PC-9 (cell line): ENCODE results near the gene SPI1. TPM values are rescaled to one million over a fixed set of nuclear protein-coding genes. Genes with fewer than 3 reads are reported as not detected.

Experiments
- BruUV-seq: library from RNA; stranded (reverse); fragments of 400-500 nt; replicated peaks from 2 replicates; lab custom pipeline; 2021; lab: Mats Ljungman, UMichigan
- CTCF ChIA-PET: fragments of 300-600 bp; sonication (Branson Sonifier 250); formaldehyde crosslinking; loops from one replicate; lab custom pipeline; 2022; ENCODE audit warnings: antibody characterized with exemption; lab: Charles Lee
- POLR2A ChIA-PET: fragments of 300-600 bp; sonication (Branson Sonifier 250); formaldehyde crosslinking; loops from one replicate; lab custom pipeline; 2022; ENCODE audit warnings: antibody characterized with exemption; ENCODE audit not compliant: unreplicated experiment; lab: Charles Lee
- DNase-seq, 2 experiments: peaks; one replicate each; pipeline versions ENCODE4 v3.0.0 to v3.0.0-alpha.2; 2015 to 2022; ENCODE audit warnings: mixed read lengths in 1 of 2
- H2AFZ ChIP-seq: fragments of 200-600 bp; sonication (generic); 2 replicates; pipeline ENCODE4 v1.8.1; 2017; ENCODE audit warnings: antibody characterized with exemption
- H3F3A ChIP-seq: fragments of 200-600 bp; sonication (generic); 2 replicates; pipeline ENCODE4 v1.8.1; 2017; ENCODE audit warnings: antibody characterized with exemption, mild to moderate bottlenecking, low read depth; ENCODE audit not compliant: insufficient read depth
- H3K27ac ChIP-seq: fragments of 200-600 bp; sonication (generic); 2 replicates; pipeline ENCODE4 v1.6.1; 2016; ENCODE audit warnings: mixed run types
- H3K27me3 ChIP-seq: fragments of 200-600 bp; sonication (generic); 2 replicates; pipeline ENCODE4 v1.6.1; 2016; ENCODE audit warnings: low read depth, mixed run types; ENCODE audit not compliant: insufficient read depth
- H3K36me3 ChIP-seq: fragments of 200-600 bp; sonication (generic); 2 replicates; pipeline ENCODE4 v1.6.1; 2016; ENCODE audit warnings: low read depth, mixed run types
- H3K4me1 ChIP-seq: fragments of 200-600 bp; sonication (generic); replicated peaks from 2 replicates; pipeline ENCODE4 v1.6.1; 2016; ENCODE audit warnings: mixed run types; ENCODE audit not compliant: insufficient read depth
- H3K4me2 ChIP-seq: fragments of 200-600 bp; sonication (generic); 2 replicates; pipeline ENCODE4 v1.6.1; 2017; ENCODE audit warnings: mixed run types
- H3K4me3 ChIP-seq: fragments of 200-600 bp; sonication (generic); 2 replicates; pipeline ENCODE4 v1.6.1; 2016; ENCODE audit warnings: mixed run types
- H3K79me2 ChIP-seq: fragments of 200-600 bp; sonication (generic); 2 replicates; pipeline ENCODE4 v1.6.1; 2017; ENCODE audit warnings: low read depth, mixed run types
- H3K9me2 ChIP-seq: fragments of 200-600 bp; sonication (generic); 2 replicates; pipeline ENCODE4 v1.8.1; 2017; ENCODE audit warnings: mild to moderate bottlenecking; ENCODE audit not compliant: insufficient read depth
- H3K9me3 ChIP-seq: fragments of 200-600 bp; sonication (generic); 2 replicates; pipeline ENCODE4 v1.8.1; 2016; ENCODE audit warnings: low read depth; ENCODE audit not compliant: insufficient read depth
- H4K20me1 ChIP-seq: fragments of 200-600 bp; sonication (generic); 2 replicates; pipeline ENCODE4 v1.8.1; 2017; ENCODE audit not compliant: insufficient read depth
- EZH2 ChIP-seq: fragments of 200-600 bp; sonication (generic); IDR thresholded peaks from 2 replicates; pipeline ENCODE4 v1.8.0; 2017; ENCODE audit warnings: antibody characterized with exemption, low read depth
- intact Hi-C: fragments of 100-400 bp; cut with micrococcal nuclease; formaldehyde crosslinking; loops from one replicate; pipeline ENCODE4 v1.10.0; 2022; ENCODE audit not compliant: unreplicated experiment
- total RNA-seq: library from RNA; stranded (reverse); gene quantifications from 2 replicates; pipeline ENCODE4 v1.2.3, GENCODE V29; 2021
- TF ChIP-seq, protein P1 (sequence below): fragments of 200-600 bp; sonication (generic); conservative IDR thresholded peaks from 2 replicates; pipeline ENCODE4 v1.6.1; 2017; ENCODE audit warnings: mixed run types, antibody characterized with exemption, mild to moderate bottlenecking, moderate library complexity

SPI1 gene
- total RNA-seq, 1 experiment from 2014 or later = not detected

DNA sequence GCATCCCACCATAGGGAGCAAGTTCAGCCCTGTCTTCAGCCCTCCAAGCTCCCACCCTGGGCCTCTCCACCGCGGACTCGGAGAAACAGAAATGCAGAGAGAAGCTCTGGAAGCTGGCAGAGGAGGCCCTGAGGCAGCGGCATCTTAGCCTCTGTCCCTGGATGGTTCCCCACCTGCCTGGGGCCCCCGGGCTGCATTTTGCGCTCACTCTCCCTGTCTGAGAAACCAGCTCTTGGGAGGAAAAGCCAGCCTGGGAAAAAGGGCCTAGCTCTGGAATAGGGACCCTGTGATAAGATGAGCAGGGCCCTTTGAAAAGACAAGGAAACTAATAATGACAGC, 12.0 kb upstream of the SPI1 start:
- Histone ChIP-seq H2AFZ (no peak overlapping the region), H3K4me2 (no peak overlapping the region), H3K27me3 (no peaks in the 10 kb centered on the region), H3K79me2 (no peaks in the 10 kb centered on the region), H3K4me1 (no peaks in the 10 kb centered on the region), H3K27ac (no peak overlapping the region), H3K9me2 (no peaks in the 10 kb centered on the region), H3K36me3 (no peaks in the 10 kb centered on the region), H3F3A (no peaks in the 10 kb centered on the region), H4K20me1 (no peaks in the 10 kb centered on the region), H3K4me3 (no peak overlapping the region), H3K9me3 (no peaks in the 10 kb centered on the region)
- BruUV-seq = no TSS peak
- ChIA-PET POLR2A (no interaction called here), CTCF (no interaction called here)
- intact Hi-C loops = no loop called here
- peak in 1 of 2 experiments; percentile 6 for DNase-seq
- TF ChIP-seq, protein P1, sequence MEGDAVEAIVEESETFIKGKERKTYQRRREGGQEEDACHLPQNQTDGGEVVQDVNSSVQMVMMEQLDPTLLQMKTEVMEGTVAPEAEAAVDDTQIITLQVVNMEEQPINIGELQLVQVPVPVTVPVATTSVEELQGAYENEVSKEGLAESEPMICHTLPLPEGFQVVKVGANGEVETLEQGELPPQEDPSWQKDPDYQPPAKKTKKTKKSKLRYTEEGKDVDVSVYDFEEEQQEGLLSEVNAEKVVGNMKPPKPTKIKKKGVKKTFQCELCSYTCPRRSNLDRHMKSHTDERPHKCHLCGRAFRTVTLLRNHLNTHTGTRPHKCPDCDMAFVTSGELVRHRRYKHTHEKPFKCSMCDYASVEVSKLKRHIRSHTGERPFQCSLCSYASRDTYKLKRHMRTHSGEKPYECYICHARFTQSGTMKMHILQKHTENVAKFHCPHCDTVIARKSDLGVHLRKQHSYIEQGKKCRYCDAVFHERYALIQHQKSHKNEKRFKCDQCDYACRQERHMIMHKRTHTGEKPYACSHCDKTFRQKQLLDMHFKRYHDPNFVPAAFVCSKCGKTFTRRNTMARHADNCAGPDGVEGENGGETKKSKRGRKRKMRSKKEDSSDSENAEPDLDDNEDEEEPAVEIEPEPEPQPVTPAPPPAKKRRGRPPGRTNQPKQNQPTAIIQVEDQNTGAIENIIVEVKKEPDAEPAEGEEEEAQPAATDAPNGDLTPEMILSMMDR = no peak

DNA sequence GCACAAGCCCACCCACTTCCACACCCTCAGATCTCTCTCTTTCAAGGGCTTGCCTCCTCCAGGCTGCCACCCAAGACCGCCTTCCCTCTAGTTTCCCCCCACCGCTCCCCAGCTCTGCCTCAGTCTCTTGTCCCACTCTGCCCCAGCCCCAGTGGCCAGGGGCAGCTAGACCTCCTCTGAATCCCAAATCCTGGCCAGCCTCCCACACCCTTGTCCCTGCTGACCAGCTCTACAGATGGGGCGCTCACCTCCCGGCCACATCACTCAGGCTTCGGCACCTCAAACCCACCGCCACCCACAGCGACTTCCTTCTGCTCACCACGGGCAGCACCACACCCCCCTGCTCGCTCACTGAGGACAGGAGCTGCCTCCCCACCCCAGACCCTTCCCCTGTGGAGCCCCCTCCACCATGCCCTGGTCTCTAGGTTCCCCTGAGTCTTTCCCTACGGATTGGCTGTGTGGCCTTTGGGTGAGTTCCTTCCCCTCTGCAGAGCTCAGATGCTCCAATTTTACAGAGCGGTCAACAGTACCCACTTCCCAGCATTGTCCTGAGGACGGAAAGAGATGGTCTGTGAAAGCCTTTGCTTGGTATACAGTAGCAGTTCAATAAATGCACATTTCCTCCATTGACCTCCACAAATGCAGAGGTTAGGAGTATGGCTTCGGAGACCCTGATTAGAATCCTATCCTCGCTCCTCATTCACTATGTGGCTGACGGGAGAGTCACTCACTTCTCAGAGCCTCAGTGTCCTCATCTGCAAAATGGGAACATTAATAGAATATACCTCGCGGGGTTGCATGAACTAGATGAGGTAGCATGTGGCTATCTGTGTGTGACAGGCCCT, 11.5 kb upstream of the SPI1 start:
- no peak overlapping the region for H2AFZ ChIP-seq
- no peaks in the 10 kb centered on the region for H3K9me3 ChIP-seq
- H3K4me2 ChIP-seq = no peak overlapping the region
- ChIA-PET POLR2A (no interaction called here), CTCF (no interaction called here)
- BruUV-seq = no TSS peak
- DNase-seq = peak in 1 of 2 experiments; percentile 16
- no peaks in the 10 kb centered on the region for H4K20me1 ChIP-seq
- no peak overlapping the region for H3K4me3 ChIP-seq
- no peaks in the 10 kb centered on the region for H3K27me3 ChIP-seq
- TF ChIP-seq EZH2 = no peak
- TF ChIP-seq, protein P1 = no peak
- no peak overlapping the region for H3K27ac ChIP-seq
- H3K9me2 ChIP-seq = no peaks in the 10 kb centered on the region
- intact Hi-C loops = no loop called here
- H3K79me2 ChIP-seq = no peaks in the 10 kb centered on the region
- no peaks in the 10 kb centered on the region for H3K36me3 ChIP-seq
- no peaks in the 10 kb centered on the region for H3K4me1 ChIP-seq
- H3F3A ChIP-seq = no peaks in the 10 kb centered on the region

DNA sequence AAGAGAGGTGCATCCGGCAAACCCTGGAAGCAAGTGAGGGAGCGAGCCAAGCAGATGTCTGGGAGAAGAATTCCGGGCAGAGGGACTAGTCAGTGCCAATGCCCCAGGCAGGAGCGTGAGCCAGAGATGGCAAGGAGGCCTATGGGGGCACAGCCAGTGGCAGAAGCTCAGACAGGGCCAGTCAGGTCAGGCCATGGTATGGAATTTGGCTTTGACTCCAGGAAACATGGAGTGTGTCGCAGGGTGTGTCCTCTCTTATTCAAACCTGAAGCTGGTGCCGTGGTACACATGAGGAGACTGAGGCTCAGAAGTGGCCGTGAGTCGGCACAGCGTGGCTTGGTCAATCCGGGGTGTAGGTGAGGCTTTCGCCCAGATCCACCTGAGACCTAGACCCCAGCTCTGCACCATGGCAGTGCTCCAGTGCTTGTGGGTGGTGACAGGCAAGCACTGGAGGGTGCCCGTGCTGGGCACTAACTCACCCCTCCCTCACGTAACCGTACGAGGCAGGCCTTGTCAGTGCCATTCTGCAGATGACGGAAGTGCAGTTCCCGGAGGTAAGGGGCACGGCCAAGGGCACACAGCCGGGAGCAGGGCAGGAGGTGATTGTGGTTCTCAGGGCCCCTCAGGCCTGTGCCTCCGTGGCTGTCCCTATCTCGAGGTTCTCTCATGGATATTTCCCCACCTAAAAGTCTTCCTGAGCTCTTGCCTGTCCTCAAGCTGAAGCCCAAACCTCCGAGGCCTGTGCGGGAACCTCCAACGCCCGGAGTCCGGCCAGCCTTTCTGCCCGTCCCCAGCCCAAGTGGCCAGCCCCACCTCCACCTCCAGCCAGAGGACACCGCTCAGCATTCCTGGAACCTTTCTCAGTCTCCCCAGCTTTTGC, 10.6 kb upstream of the SPI1 start:
- no peaks in the 10 kb centered on the region for H3K36me3 ChIP-seq
- H3K27me3 ChIP-seq = no peaks in the 10 kb centered on the region
- intact Hi-C loops = no loop called here
- no peaks in the 10 kb centered on the region for H3K9me3 ChIP-seq
- H3K4me3 ChIP-seq = no peak overlapping the region
- no peak overlapping the region for H3K4me2 ChIP-seq
- H3K9me2 ChIP-seq = no peaks in the 10 kb centered on the region
- no peak for TF ChIP-seq EZH2
- TF ChIP-seq, protein P1 = no peak
- no peak overlapping the region for H2AFZ ChIP-seq
- peak; percentile 31 to 42 for DNase-seq
- CTCF ChIA-PET = no interaction called here
- BruUV-seq = no TSS peak
- POLR2A ChIA-PET = no interaction called here
- no peaks in the 10 kb centered on the region for H4K20me1 ChIP-seq
- no peaks in the 10 kb centered on the region for H3K4me1 ChIP-seq
- H3K79me2 ChIP-seq = no peaks in the 10 kb centered on the region
- H3K27ac ChIP-seq = no peak overlapping the region
- no peaks in the 10 kb centered on the region for H3F3A ChIP-seq
